ENCODE measurements around the gene GARRE1. TPM values are rescaled to one million over a fixed set of nuclear protein-coding genes. Genes with fewer than 3 reads are reported as not detected.

Gene GARRE1
- total and polyA plus RNA-seq, 2 experiments from 2014 or later, result 9.0 to 16.3 TPM

DNA sequence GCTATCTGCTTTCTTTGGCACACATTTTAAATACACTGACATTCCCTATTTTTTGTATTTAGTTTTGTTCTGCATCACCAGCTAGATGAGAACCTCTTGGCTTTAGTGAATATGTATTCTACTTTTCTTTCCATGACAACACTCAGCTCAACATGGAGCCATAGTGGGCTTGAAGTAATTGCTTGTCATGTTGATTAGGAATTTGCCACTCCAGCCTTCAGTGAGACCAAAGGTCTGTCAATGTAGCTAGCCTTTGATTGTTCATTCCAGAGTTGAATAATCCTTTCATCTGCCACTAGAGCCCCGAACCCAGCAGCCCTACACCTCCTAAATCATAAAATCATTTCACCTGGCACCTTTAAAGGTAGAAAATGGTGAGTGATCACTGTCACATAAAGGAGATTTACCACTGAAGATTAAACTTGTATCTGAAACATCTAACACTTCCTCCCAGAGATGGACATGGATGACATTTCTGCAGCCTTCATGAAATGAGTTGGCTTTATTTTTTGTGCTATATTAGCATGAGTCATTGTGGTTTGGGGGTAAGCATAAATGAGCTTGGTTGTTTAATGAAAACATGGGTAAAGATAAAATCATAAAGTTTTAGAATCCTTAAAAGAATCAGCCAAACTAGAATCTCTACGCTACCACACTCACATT lies 29.2 kb upstream of the GARRE1 start:
- TF ChIP-seq, protein P1, sequence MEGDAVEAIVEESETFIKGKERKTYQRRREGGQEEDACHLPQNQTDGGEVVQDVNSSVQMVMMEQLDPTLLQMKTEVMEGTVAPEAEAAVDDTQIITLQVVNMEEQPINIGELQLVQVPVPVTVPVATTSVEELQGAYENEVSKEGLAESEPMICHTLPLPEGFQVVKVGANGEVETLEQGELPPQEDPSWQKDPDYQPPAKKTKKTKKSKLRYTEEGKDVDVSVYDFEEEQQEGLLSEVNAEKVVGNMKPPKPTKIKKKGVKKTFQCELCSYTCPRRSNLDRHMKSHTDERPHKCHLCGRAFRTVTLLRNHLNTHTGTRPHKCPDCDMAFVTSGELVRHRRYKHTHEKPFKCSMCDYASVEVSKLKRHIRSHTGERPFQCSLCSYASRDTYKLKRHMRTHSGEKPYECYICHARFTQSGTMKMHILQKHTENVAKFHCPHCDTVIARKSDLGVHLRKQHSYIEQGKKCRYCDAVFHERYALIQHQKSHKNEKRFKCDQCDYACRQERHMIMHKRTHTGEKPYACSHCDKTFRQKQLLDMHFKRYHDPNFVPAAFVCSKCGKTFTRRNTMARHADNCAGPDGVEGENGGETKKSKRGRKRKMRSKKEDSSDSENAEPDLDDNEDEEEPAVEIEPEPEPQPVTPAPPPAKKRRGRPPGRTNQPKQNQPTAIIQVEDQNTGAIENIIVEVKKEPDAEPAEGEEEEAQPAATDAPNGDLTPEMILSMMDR (IDR thresholded peaks at IDR 0.05; ENCODE audit: poor library complexity), result no peak
- no peak for TF ChIP-seq EZH2phosphoT487 (IDR thresholded peaks at IDR 0.05; ENCODE audit: low read depth, severe bottlenecking, unreplicated experiment)
- TF ChIP-seq EZH2 (IDR thresholded peaks at IDR 0.05; ENCODE audit: borderline replicate concordance), result no peak
- Histone ChIP-seq H3K27me3 (no peaks in the 10 kb centered on the region), H3K79me2 (peaks cover 13% of the 10 kb centered on the region), H2AFZ (no peak overlapping the region), H3K4me2 (no peak overlapping the region), H3K36me3 (replicated peaks; ENCODE audit: insufficient read depth, low read depth) (peaks cover 5% of the 10 kb centered on the region), H3K4me1 (ENCODE audit: insufficient read depth) (no peaks in the 10 kb centered on the region), H3K9me3 (ENCODE audit: low read depth) (no peaks in the 10 kb centered on the region), H3K9me2 (replicated peaks; ENCODE audit: insufficient read depth) (no peaks in the 10 kb centered on the region), H3K27ac (no peak overlapping the region), H3K4me3 (no peak overlapping the region), H4K20me1 (ENCODE audit: insufficient read depth, poor library complexity, severe bottlenecking) (peaks cover 8% of the 10 kb centered on the region)
- DNase-seq (ENCODE audit: low spot score), result no peak
- 92% methylated on average over 2 of the region's 2 CpGs for whole genome bisulfite sequencing (ENCODE audit: low lambda C conversion rate, missing lambda C conversion rate)

DNA sequence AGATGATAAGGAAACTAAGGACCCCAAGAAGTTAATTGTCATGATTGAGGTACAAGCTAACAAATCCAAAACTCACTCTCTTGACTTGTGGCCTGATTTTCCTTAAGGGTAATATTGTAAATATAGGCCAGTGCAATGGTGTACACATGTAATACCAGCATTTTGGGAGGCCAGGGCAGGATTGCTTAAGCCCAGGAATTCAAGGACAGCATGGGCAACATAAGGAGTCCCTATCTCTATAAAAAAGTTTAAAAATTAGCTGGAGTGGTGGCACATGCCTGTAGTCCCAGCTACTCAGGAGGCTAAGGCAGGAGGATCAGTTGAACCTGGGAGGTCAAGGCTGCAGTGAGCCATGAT lies 28.7 kb upstream of the GARRE1 start:
- H3K4me2 ChIP-seq, result no peak overlapping the region
- no peak overlapping the region for H3K27ac ChIP-seq
- H3K27me3 ChIP-seq, result no peaks in the 10 kb centered on the region
- peaks cover 12% of the 10 kb centered on the region for H3K79me2 ChIP-seq
- H4K20me1 ChIP-seq (ENCODE audit: insufficient read depth, poor library complexity, severe bottlenecking), result peaks cover 8% of the 10 kb centered on the region
- H3K4me1 ChIP-seq (ENCODE audit: insufficient read depth), result no peaks in the 10 kb centered on the region
- no peak for DNase-seq (ENCODE audit: low spot score)
- TF ChIP-seq EZH2phosphoT487 (IDR thresholded peaks at IDR 0.05; ENCODE audit: low read depth, severe bottlenecking, unreplicated experiment) (no peak), EZH2 (IDR thresholded peaks at IDR 0.05; ENCODE audit: borderline replicate concordance) (no peak)
- TF ChIP-seq, protein P1 (IDR thresholded peaks at IDR 0.05; ENCODE audit: poor library complexity), result no peak
- no peaks in the 10 kb centered on the region for H3K9me3 ChIP-seq (ENCODE audit: low read depth)
- H2AFZ ChIP-seq, result no peak overlapping the region
- no peaks in the 10 kb centered on the region for H3K9me2 ChIP-seq (replicated peaks; ENCODE audit: insufficient read depth)
- H3K36me3 ChIP-seq (replicated peaks; ENCODE audit: insufficient read depth, low read depth), result peaks cover 5% of the 10 kb centered on the region
- no peak overlapping the region for H3K4me3 ChIP-seq

DNA sequence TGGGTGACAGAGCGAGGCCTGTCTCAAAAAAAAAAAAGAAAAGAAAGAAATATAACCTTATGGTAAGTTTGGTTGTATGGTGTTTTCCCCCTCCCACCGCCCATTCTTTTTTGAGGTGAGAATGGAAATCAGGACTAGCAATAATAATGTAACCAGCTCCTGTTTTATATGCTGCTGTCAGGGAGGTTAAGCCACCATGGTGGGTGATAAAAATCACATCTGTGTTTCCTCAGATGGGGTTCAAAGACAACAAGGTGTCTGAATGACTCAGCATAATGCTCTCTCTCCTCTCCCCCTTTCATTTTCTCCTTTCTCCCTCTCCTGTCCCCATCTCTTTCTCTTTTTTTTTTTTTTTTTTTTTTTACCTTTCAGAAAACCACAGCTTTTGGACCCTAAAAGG lies 28.3 kb upstream of the GARRE1 start:
- H3K36me3 ChIP-seq (replicated peaks; ENCODE audit: insufficient read depth, low read depth), result peaks cover 5% of the 10 kb centered on the region
- H3K27me3 ChIP-seq, result no peaks in the 10 kb centered on the region
- DNase-seq (ENCODE audit: low spot score), result no peak
- H2AFZ ChIP-seq, result no peak overlapping the region
- TF ChIP-seq EZH2 (IDR thresholded peaks at IDR 0.05; ENCODE audit: borderline replicate concordance), result no peak
- no peak for TF ChIP-seq EZH2phosphoT487 (IDR thresholded peaks at IDR 0.05; ENCODE audit: low read depth, severe bottlenecking, unreplicated experiment)
- TF ChIP-seq, protein P1 (IDR thresholded peaks at IDR 0.05; ENCODE audit: poor library complexity), result no peak
- no peak overlapping the region for H3K27ac ChIP-seq
- H3K4me3 ChIP-seq, result no peak overlapping the region
- H3K9me3 ChIP-seq (ENCODE audit: low read depth), result no peaks in the 10 kb centered on the region
- no peaks in the 10 kb centered on the region for H3K9me2 ChIP-seq (replicated peaks; ENCODE audit: insufficient read depth)
- H3K4me1 ChIP-seq (ENCODE audit: insufficient read depth), result no peaks in the 10 kb centered on the region
- peaks cover 11% of the 10 kb centered on the region for H3K79me2 ChIP-seq
- H4K20me1 ChIP-seq (ENCODE audit: insufficient read depth, poor library complexity, severe bottlenecking), result peaks cover 8% of the 10 kb centered on the region
- H3K4me2 ChIP-seq, result no peak overlapping the region
- WGBS (ENCODE audit: low lambda C conversion rate, missing lambda C conversion rate), result 100% methylated on average over 2 of the region's 2 CpGs
